Skeletal muscle cell (primary cell): ENCODE results near the gene DUS2.
"Not testable (repeated sequence)": the region's sequence is repeated elsewhere in the genome, so short reads cannot be mapped to it uniquely, and the experiment has no call there.

Source experiments
- DNase-seq: peaks from one replicate; pipeline ENCODE4 v3.0.0-alpha.2; 2010; ENCODE audit warnings: low read depth
- H3K4me3 ChIP-seq: 2 replicates; pipeline ENCODE4 v1.5.1; 2011; ENCODE audit warnings: low read depth, mild to moderate bottlenecking, control low read depth, low read length, moderate library complexity

DUS2 gene

DNA sequence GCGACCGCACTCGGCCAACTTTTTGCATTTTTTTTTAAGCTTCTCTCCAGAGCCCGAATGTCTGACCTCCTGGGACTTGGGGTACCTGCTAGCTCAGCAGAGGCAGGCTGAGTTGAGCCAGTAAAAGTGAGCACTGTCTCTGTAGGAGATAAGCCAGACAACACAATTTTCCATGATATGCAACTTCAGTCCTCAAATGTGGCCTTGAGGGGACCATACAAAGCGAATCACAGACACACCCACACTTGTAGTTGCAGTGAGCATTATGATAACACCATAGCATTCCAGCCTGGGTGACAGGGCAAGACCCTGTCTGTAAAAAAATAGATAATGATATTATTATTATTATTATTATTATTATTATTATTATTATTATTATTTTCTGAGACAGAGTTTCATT is 26.4 kb upstream of the DUS2 start:
- H3K4me3 ChIP-seq: no peak overlapping the region

GRCh38 chr16:67998231-67998778 is 24.8 kb upstream of the DUS2 start:
- not testable (repeated sequence) for DNase-seq, H3K4me3 ChIP-seq

More for the DNA sequence above, 26.4 kb upstream of the DUS2 start:
- no peak for DNase-seq

DNA sequence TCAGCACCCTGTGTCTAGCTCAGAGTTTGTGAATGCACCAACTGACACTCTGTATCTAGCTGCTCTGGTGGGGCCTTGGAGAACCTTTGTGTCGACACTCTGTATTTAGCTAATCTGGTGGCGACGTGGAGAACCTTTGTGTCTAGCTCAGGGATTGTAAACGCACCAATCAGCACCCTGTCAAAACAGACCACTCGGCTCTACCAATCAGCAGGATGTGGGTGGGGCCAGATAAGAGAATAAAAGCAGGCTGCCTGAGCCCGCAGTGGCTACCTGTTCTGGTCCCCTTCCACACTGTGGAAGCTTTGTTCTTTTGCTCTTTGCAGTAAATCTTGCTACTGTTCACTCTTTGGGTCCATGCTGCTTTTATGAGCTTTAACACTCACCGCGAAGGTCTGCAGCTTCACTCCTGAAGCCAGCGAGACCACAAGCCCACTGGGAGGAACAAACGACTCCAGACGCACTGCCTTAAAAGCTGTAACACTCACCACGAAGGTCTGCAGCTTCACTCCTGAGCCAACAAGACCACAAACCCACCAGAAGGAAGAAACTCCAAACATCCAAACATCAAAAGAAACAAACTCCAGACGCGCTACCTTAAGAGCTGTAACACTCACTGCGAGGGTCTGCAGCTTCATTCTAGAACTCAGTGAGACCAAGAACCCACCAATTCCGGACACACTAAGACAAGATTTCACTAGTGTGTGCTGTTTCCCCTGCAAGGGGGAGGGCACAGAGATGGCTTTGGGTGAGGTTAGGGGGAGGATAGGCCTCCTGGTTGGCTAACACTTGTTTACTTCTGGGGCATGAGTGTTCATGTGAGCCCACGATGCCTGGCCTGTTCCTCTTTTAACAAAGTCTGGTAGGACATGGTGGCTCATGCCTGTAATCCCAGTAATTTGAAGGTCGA is 24.1 kb upstream of the DUS2 start, which contains the start of gene DPEP2:
DPEP2 (minus strand) TSS at position 706 of the 910 bp plus-strand sequence. CDS start 6,272 bp downstream, outside the sequence.
- not testable (repeated sequence) for H3K4me3 ChIP-seq, DNase-seq

- DNase-seq: no peak
- H3K4me3 ChIP-seq: no peak overlapping the region
Observed at GRCh38 chr16:67999985-68000384, 23.1 kb upstream of the DUS2 start.

- H3K4me3 ChIP-seq: no peak overlapping the region
- no peak for DNase-seq
Observed at GRCh38 chr16:68000450-68000849, 22.6 kb upstream of the DUS2 start.

- H3K4me3 ChIP-seq: no peak overlapping the region
- DNase-seq: peak; percentile 50
Observed at GRCh38 chr16:68003031-68003430, 20.1 kb upstream of the DUS2 start.

GRCh38 chr16:68005211-68005610 is 17.9 kb upstream of the DUS2 start:
- H3K4me3 ChIP-seq: no peak overlapping the region
- DNase-seq: no peak

- no peak overlapping the region for H3K4me3 ChIP-seq
- DNase-seq: no peak
Observed at GRCh38 chr16:68005786-68006286, 17.2 kb upstream of the DUS2 start.

GRCh38 chr16:68009157-68009735 is 13.8 kb upstream of the DUS2 start:
- DNase-seq: no peak

DNA sequence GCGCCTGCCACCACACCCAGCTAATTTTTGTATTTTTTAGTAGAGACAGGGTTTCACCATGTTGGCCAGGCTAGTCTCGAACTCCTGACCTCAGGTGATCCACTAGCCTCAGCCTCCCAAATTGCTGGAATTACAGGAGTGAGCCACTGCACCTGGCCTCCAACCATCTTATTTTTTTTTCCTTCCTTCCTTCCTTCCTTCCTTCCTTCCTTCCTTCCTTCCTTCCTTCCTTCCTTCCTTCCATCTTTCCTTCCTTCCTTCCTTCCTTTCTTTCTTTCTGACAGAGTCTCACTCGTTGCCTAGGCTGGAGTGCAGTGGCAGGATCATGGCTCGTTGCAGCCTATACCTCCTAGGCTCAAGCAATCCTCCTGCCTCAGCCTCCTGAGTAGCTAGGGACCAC is 13.2 kb upstream of the DUS2 start:
- not testable (repeated sequence) for H3K4me3 ChIP-seq, DNase-seq

More at GRCh38 chr16:68009157-68009735, 13.8 kb upstream of the DUS2 start:
- no peak overlapping the region for H3K4me3 ChIP-seq

DNA sequence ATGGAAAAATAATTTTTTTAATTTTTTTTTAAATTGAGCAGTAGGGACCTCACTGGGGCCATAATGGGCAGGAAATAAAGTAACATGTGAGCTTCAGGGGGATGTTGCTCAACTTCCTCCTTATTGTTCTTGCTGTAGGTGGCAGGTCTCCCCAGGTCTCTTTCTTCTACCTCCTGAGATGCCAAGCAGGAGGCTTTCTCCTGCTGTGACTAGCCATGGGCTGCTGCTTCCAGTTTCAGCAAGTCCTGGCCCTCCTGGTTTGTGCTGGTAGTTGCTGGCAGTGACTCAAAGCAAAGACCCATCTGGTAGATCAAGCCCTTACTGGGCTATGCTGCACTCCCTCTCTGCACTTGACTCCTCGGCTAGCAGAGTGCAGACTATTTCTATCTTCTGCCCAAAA is 9.6 kb upstream of the DUS2 start:
- no peak overlapping the region for H3K4me3 ChIP-seq

GRCh38 chr16:68015681-68016080 is 7.4 kb upstream of the DUS2 start, which contains the start of gene DPEP2NB:
Gene DPEP2NB, minus strand, starts transcription at chr16:68015911. Its CDS starts 141 bp downstream, at chr16:68015770.
- DNase-seq: no peak
- no peak within 1 kb of the TSS for H3K4me3 ChIP-seq

More for the DNA sequence above, 9.6 kb upstream of the DUS2 start:
- DNase-seq: no peak

GRCh38 chr16:68019167-68019680 is 3.9 kb upstream of the DUS2 start:
- no peak for DNase-seq
- H3K4me3 ChIP-seq: no peak overlapping the region

GRCh38 chr16:68021490-68021889 is 1.6 kb upstream of the DUS2 start:
- no peak for DNase-seq
- H3K4me3 ChIP-seq: no peak overlapping the region

- H3K4me3 ChIP-seq: peak overlapping the region; percentile 83
- peak; percentile 16 for DNase-seq
Observed at GRCh38 chr16:68022278-68022727, 781 bp upstream of the DUS2 start.

- DNase-seq: no peak
- H3K4me3 ChIP-seq: no peak overlapping the region
Observed at GRCh38 chr16:68028996-68029395, 5.9 kb downstream of the DUS2 start.

- H3K4me3 ChIP-seq, DNase-seq: not testable (repeated sequence)
Observed at GRCh38 chr16:68030108-68030507, 7.0 kb downstream of the DUS2 start.

DNA sequence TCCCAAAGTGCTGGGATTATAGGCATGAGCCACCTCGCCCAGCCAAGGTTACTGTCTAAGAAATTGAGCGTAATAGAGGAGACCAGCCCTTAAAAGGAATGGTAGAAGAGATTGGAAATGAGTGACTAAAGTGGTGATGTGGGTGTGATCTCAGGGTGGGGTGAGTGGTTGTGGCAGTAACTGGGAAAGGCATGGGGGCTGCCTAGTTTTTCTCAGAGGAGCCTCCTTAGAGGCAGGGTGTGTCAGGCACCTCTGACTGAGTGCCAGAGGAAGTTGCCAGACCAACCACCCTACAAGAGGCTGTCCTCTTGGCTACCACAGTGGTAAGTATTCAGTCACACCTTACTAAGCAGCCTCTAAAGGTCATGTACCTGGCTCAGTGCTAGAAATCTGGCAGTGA is 8.9 kb downstream of the DUS2 start:
- no peak for DNase-seq
- H3K4me3 ChIP-seq: no peak overlapping the region

GRCh38 chr16:68033101-68033500 is 10.0 kb downstream of the DUS2 start:
- H3K4me3 ChIP-seq: no peak overlapping the region
- DNase-seq: no peak

DNA sequence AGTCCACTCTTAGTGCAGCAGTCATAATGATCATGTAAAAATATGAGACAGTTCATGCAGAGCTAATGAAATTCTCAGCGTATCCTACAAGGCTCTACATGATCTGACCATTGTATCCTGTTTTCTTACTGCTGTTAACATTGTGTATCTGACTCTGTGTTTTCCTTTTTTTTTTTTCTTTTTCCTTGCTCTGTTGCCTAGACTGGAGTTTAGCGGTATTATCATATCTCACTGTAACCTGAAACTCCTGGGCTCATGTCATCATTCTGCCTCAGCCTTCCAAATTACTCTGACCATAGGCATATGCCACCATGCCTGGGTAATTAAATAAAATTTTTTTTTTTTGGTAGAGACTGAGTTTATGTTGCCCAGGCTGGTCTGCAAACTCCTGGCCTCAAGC is 12.1 kb downstream of the DUS2 start:
- DNase-seq: no peak
- no peak overlapping the region for H3K4me3 ChIP-seq
